Uterus (tissue), 2 donors: ENCODE data around the gene GATD1.

ENCODE experiments used
- POLR2A ChIP-seq, 2 donors: fragments of 450-650 bp; IDR thresholded peaks; one replicate each; pipeline ENCODE4 v1.6.1; 2016; ENCODE audit warnings: antibody characterized with exemption in 2 of 2, mild to moderate bottlenecking in 1 of 2, moderate library complexity in 1 of 2
- TF ChIP-seq, protein P1 (sequence below), 4 experiments: fragments of 200-600 bp in 2 of 4; fragments of 450-650 bp in 2 of 4; sonication (generic) in 2 of 4; IDR thresholded peaks; one replicate each; pipeline ENCODE4 v1.5.1; 2016 to 2019; ENCODE audit warnings: antibody characterized with exemption in 4 of 4, mild to moderate bottlenecking in 2 of 4, moderate library complexity in 1 of 4

GRCh38 chr11:795634-796564 lies 18.6 kb upstream of the GATD1 start:
- TF ChIP-seq, protein P1, sequence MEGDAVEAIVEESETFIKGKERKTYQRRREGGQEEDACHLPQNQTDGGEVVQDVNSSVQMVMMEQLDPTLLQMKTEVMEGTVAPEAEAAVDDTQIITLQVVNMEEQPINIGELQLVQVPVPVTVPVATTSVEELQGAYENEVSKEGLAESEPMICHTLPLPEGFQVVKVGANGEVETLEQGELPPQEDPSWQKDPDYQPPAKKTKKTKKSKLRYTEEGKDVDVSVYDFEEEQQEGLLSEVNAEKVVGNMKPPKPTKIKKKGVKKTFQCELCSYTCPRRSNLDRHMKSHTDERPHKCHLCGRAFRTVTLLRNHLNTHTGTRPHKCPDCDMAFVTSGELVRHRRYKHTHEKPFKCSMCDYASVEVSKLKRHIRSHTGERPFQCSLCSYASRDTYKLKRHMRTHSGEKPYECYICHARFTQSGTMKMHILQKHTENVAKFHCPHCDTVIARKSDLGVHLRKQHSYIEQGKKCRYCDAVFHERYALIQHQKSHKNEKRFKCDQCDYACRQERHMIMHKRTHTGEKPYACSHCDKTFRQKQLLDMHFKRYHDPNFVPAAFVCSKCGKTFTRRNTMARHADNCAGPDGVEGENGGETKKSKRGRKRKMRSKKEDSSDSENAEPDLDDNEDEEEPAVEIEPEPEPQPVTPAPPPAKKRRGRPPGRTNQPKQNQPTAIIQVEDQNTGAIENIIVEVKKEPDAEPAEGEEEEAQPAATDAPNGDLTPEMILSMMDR (IDR thresholded peaks at IDR 0.05): no peak
- peak in 1 of 2 donors; percentile 29 for TF ChIP-seq POLR2A (IDR thresholded peaks at IDR 0.05)
